Non-pigmented ciliary epithelial cell (primary cell): ENCODE results near the gene DCUN1D4.
"Not testable (repeated sequence)": the region's sequence is repeated elsewhere in the genome, so short reads cannot be mapped to it uniquely, and the experiment has no call there.

ENCODE experiments used
- DNase-seq: peaks from one replicate; pipeline ENCODE4 v3.0.0-alpha.2; 2010; ENCODE audit warnings: low read depth

DCUN1D4 gene

GRCh38 chr4:51855270-51855669 lies 12.3 kb downstream of the DCUN1D4 start:
- no peak for DNase-seq

- DNase-seq, result no peak
These were observed 12.8 kb downstream of the DCUN1D4 start for GRCh38 chr4:51855751-51856150.

GRCh38 chr4:51858605-51859202 lies 15.8 kb downstream of the DCUN1D4 start:
- DNase-seq, result no peak

GRCh38 chr4:51859476-51860031 lies 16.6 kb downstream of the DCUN1D4 start:
- DNase-seq, result no peak

- DNase-seq, result no peak
These were observed 19.2 kb downstream of the DCUN1D4 start for GRCh38 chr4:51862199-51862598.

GRCh38 chr4:51862781-51863180 lies 19.8 kb downstream of the DCUN1D4 start:
- no peak for DNase-seq

- DNase-seq, result no peak
These were observed 22.8 kb downstream of the DCUN1D4 start for GRCh38 chr4:51865717-51866116.

GRCh38 chr4:51866835-51867234 lies 23.9 kb downstream of the DCUN1D4 start:
- DNase-seq, result no peak

- DNase-seq, result no peak
These were observed 24.9 kb downstream of the DCUN1D4 start for GRCh38 chr4:51867689-51868448.

GRCh38 chr4:51868449-51868847 lies 25.5 kb downstream of the DCUN1D4 start:
- DNase-seq, result no peak

GRCh38 chr4:51870441-51871188 lies 27.7 kb downstream of the DCUN1D4 start:
- DNase-seq, result no peak

GRCh38 chr4:51872283-51872997 lies 29.5 kb downstream of the DCUN1D4 start:
- no peak for DNase-seq

GRCh38 chr4:51874551-51874950 lies 31.6 kb downstream of the DCUN1D4 start:
- DNase-seq, result no peak

- no peak for DNase-seq
These were observed 35.5 kb downstream of the DCUN1D4 start for GRCh38 chr4:51878431-51878830.

GRCh38 chr4:51880016-51880915 lies 37.3 kb downstream of the DCUN1D4 start:
- no peak for DNase-seq

- no peak for DNase-seq
These were observed 41.1 kb downstream of the DCUN1D4 start for GRCh38 chr4:51884055-51884454.

GRCh38 chr4:51884606-51885005 lies 41.7 kb downstream of the DCUN1D4 start:
- no peak for DNase-seq

- no peak for DNase-seq
These were observed 42.4 kb downstream of the DCUN1D4 start for GRCh38 chr4:51885363-51885762.

- DNase-seq, result no peak
These were observed 47.8 kb downstream of the DCUN1D4 start for GRCh38 chr4:51890760-51891159.

- not testable (repeated sequence) for DNase-seq
These were observed 50.4 kb downstream of the DCUN1D4 start for GRCh38 chr4:51893402-51893801.

- no peak for DNase-seq
These were observed 51.2 kb downstream of the DCUN1D4 start for GRCh38 chr4:51894059-51894645.
